HUES6 (cell line): Measurements from ENCODE around the gene STK16.

ENCODE experiments used
- H3K27ac ChIP-seq: 2 replicates; pipeline ENCODE4 v1.7.0; 2013; ENCODE audit warnings: low read depth, mild to moderate bottlenecking, low read length, inconsistent platforms
- H3K27me3 ChIP-seq: 2 replicates; pipeline ENCODE4 v1.6.1; 2013; ENCODE audit warnings: low read length; ENCODE audit not compliant: control insufficient read depth, insufficient read depth
- H3K36me3 ChIP-seq: 2 replicates; pipeline ENCODE4 v1.6.1; 2013; ENCODE audit warnings: low read length; ENCODE audit not compliant: control insufficient read depth, insufficient read depth
- H3K4me1 ChIP-seq: 2 replicates; pipeline ENCODE4 v1.6.1; 2013; ENCODE audit warnings: low read length; ENCODE audit not compliant: control insufficient read depth, insufficient read depth
- H3K4me3 ChIP-seq: 2 replicates; pipeline ENCODE4 v1.5.1; 2013; ENCODE audit warnings: low read depth, low read length
- H3K9ac ChIP-seq: one replicate; pipeline ENCODE4 v1.6.1; 2013; ENCODE audit warnings: mild to moderate bottlenecking, low read length
- H3K9me3 ChIP-seq: 2 replicates; pipeline ENCODE4 v1.6.1; 2013; ENCODE audit warnings: low read depth, low read length; ENCODE audit not compliant: control insufficient read depth, insufficient read depth

The STK16 gene

GRCh38 chr2:219247678-219248642 is 2.7 kb downstream of the STK16 start:
- Histone ChIP-seq H3K4me3 (no peak overlapping the region), H3K4me1 (peaks cover 28% of the 10 kb centered on the region), H3K9me3 (no peaks in the 10 kb centered on the region), H3K27ac (no peak overlapping the region), H3K27me3 (peaks cover 25% of the 10 kb centered on the region), H3K9ac (no peak overlapping the region), H3K36me3 (peaks cover 26% of the 10 kb centered on the region)

GRCh38 chr2:219248845-219249202 is 3.5 kb downstream of the STK16 start:
- Histone ChIP-seq H3K4me3 (no peak overlapping the region), H3K27me3 (peaks cover 34% of the 10 kb centered on the region), H3K36me3 (peaks cover 26% of the 10 kb centered on the region), H3K9ac (no peak overlapping the region), H3K4me1 (peaks cover 28% of the 10 kb centered on the region), H3K9me3 (no peaks in the 10 kb centered on the region), H3K27ac (no peak overlapping the region)

GRCh38 chr2:219249203-219249980 is 4.1 kb downstream of the STK16 start:
- H3K9me3 ChIP-seq, result no peaks in the 10 kb centered on the region
- peaks cover 26% of the 10 kb centered on the region for H3K36me3 ChIP-seq
- no peak overlapping the region for H3K27ac ChIP-seq
- H3K4me3 ChIP-seq, result no peak overlapping the region
- peaks cover 28% of the 10 kb centered on the region for H3K4me1 ChIP-seq
- H3K9ac ChIP-seq, result no peak overlapping the region
- H3K27me3 ChIP-seq, result peaks cover 40% of the 10 kb centered on the region

- H3K4me3 ChIP-seq, result no peak overlapping the region
- H3K36me3 ChIP-seq, result peaks cover 26% of the 10 kb centered on the region
- H3K9ac ChIP-seq, result no peak overlapping the region
Observed at GRCh38 chr2:219250049-219250781, 4.9 kb downstream of the STK16 start.

GRCh38 chr2:219251656-219252055 is 6.4 kb downstream of the STK16 start:
- Histone ChIP-seq H3K36me3 (peaks cover 24% of the 10 kb centered on the region), H3K4me3 (no peak overlapping the region), H3K27me3 (peaks cover 62% of the 10 kb centered on the region), H3K9me3 (no peaks in the 10 kb centered on the region), H3K27ac (no peak overlapping the region), H3K4me1 (peaks cover 21% of the 10 kb centered on the region), H3K9ac (no peak overlapping the region)

More at GRCh38 chr2:219250049-219250781, 4.9 kb downstream of the STK16 start:
- Histone ChIP-seq H3K4me1 (peaks cover 23% of the 10 kb centered on the region), H3K9me3 (no peaks in the 10 kb centered on the region), H3K27ac (no peak overlapping the region), H3K27me3 (peaks cover 48% of the 10 kb centered on the region)

GRCh38 chr2:219252084-219252483 is 6.8 kb downstream of the STK16 start:
- peaks cover 20% of the 10 kb centered on the region for H3K36me3 ChIP-seq
- peaks cover 65% of the 10 kb centered on the region for H3K27me3 ChIP-seq
- H3K4me3 ChIP-seq, result 0 out of 2 replicates have a peak overlapping the region, but pooled peaks have one; percentile 73
- no peaks in the 10 kb centered on the region for H3K9me3 ChIP-seq
- peaks cover 21% of the 10 kb centered on the region for H3K4me1 ChIP-seq
- no peak overlapping the region for H3K9ac ChIP-seq
- H3K27ac ChIP-seq, result no peak overlapping the region

- H3K27me3 ChIP-seq, result peaks cover 65% of the 10 kb centered on the region
- H3K9ac ChIP-seq, result peak overlapping the region; percentile 1
- H3K4me1 ChIP-seq, result peaks cover 21% of the 10 kb centered on the region
- peak overlapping the region; percentile 73 for H3K4me3 ChIP-seq
- no peaks in the 10 kb centered on the region for H3K9me3 ChIP-seq
- H3K27ac ChIP-seq, result no peak overlapping the region
- peaks cover 17% of the 10 kb centered on the region for H3K36me3 ChIP-seq
Observed at GRCh38 chr2:219252570-219252899, 7.3 kb downstream of the STK16 start.

GRCh38 chr2:219252900-219253752 is 7.8 kb downstream of the STK16 start, which contains the start of gene TUBA4B:
TUBA4B (plus strand) TSS chr2:219253243; CDS start chr2:219253408, 165 bp downstream.
- Histone ChIP-seq H3K36me3 (peaks cover 11% of the 10 kb centered on the region), H3K9ac (peak within 1 kb of the TSS; percentile 1), H3K27me3 (peaks cover 65% of the 10 kb centered on the region), H3K9me3 (no peaks in the 10 kb centered on the region), H3K4me1 (peaks cover 21% of the 10 kb centered on the region), H3K27ac (no peak within 1 kb of the TSS), H3K4me3 (peak within 1 kb of the TSS; percentile 73)

- Histone ChIP-seq H3K27ac (no peak within 1 kb of the TSS), H3K9ac (peak within 1 kb of the TSS; percentile 1), H3K27me3 (peaks cover 69% of the 10 kb centered on the region)
Observed at GRCh38 chr2:219253753-219254589, 8.7 kb downstream of the STK16 start, which contains the start of gene TUBA4A. TUBA4A (minus strand) TSS chr2:219253918; CDS start chr2:219253858, 60 bp downstream.

More at GRCh38 chr2:219253753-219254589, 8.7 kb downstream of the STK16 start, which contains the start of gene TUBA4A:
- peaks cover 6% of the 10 kb centered on the region for H3K36me3 ChIP-seq
- H3K4me1 ChIP-seq, result peaks cover 19% of the 10 kb centered on the region
- H3K9me3 ChIP-seq, result no peaks in the 10 kb centered on the region
- H3K4me3 ChIP-seq, result peak within 1 kb of the TSS; percentile 73
